NCI-H2081 treated with DMSO at 0.1 percent for 48 hours (cell line): Measurements from ENCODE around the gene HOXA5.

Experiments
- DNase-seq: peaks from one replicate; lab custom pipeline; 2025; lab: John Stamatoyannopoulos, UW

The HOXA5 gene

DNA sequence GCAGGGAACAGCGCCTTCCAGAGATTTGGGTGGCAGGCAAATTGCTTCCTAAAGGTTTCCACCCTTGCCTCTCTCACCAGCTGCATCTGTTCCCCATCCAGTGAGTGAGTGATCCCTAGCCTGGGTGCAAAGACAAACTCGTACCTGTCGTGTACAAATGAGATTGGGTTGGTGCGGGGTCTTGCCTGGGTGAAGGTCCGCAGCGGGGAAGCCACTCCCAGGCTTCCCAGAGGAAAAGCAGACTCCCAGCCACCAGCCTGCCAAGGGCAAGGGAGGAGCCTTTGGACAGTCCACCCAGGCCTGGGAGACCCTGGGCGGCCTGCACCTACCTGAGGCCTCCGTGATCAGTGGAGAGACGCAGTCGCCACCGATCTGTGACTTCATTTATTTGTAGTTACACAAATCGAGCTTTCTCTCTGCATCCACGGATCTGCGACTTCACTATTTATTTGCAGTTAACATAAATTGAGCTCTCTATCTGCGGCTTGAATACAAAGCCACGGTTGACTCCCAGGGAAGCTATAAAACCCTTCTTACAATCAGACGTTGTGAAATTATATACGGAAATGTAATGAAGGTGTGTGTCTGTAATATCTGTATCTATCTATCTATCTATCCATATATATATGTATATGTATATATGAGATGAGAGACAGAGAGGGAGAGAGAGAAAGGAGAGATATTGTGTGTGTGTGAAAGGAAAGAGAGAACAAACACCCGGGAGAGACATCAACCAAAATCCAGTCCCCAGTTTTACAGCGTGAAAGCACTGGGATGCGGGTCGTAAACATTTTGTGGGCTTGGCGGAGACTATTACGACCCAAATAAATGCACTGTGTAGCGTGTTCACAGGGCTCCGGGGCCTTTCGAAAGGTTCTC, 16.0 kb upstream of the HOXA5 start:
- DNase-seq = no peak

DNA sequence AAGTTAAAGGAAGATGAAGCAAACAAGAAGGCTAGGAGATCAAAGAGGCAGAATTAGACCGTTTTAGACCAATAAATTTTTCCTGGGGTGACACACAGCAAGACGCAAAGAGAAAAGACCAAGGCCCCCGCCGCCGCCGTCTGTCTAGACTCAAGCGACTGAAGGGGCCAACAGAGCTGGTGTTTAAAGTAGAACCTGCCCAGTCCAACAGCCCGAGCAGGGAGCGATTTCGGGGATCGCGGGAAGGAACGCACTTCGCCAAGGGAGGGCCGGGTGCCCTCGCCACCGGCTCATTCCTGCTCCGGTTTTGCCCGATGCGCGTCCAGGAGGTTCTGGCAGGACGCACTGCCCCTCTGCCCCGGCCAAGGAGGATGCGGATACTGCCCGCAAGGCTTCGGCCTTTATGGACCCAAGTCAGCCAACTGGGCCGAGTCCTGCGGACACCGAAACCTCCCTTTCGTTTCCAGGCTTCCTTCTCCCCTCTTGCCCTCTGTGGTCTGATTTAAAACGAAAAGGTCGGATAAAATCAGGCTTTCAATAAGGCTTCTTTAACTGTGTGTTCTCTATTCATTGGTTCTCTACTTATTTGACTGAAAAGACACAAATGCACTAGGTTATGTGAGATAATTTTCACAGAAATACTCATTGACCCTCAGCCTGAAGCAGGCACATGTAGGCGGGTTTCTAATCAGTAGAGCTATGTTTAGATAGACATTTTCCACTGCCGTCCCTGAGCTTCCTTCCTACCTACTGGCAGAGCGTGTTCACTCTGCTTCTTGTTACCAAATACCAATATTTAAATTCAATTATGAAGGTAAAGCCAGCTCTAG, 15.2 kb upstream of the HOXA5 start:
- DNase-seq = no peak

DNA sequence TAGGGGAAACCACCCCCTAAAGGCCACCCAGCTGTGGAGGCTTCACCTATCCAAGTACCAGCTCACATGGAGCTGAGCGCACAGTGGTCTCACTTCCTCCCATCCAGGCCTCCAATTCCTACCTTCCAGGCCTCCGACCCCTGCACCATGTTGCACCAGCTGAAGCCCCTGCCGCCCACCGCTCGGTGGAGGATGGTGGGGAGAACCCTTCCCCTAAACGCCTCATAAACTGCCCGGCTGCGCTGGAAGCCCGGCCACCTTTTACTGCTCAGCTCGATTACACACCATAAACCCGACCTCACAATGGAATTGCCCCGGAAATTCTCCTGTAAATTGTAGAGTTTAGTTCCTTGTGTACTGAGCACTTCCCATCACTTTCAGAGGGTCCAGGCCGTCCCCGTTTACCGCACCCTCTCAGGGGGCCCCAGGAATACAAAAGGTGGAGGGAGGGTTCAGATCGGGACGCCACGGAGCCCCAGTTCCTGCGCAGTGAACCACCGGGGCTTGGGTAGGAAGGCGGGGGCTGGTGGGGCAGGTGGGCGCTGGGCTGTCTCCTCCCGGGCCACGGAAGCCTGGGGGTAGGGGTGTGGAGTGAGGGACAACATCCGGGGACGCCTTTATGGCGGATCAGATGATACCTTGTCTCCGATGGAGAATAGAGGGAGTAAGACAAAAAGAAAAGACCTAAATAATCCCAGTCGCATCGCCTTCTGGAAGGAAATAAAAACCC, 14.4 kb upstream of the HOXA5 start:
- no peak for DNase-seq

- DNase-seq = no peak
Observed at GRCh38 chr7:27156916-27157701, 13.6 kb upstream of the HOXA5 start.

- no peak for DNase-seq
Observed at GRCh38 chr7:27156508-27156898, 13.0 kb upstream of the HOXA5 start, which contains the start of gene HOXA7. Gene HOXA7 (minus strand): TSS chr7:27156675. CDS start chr7:27156545, 130 bp downstream.

DNA sequence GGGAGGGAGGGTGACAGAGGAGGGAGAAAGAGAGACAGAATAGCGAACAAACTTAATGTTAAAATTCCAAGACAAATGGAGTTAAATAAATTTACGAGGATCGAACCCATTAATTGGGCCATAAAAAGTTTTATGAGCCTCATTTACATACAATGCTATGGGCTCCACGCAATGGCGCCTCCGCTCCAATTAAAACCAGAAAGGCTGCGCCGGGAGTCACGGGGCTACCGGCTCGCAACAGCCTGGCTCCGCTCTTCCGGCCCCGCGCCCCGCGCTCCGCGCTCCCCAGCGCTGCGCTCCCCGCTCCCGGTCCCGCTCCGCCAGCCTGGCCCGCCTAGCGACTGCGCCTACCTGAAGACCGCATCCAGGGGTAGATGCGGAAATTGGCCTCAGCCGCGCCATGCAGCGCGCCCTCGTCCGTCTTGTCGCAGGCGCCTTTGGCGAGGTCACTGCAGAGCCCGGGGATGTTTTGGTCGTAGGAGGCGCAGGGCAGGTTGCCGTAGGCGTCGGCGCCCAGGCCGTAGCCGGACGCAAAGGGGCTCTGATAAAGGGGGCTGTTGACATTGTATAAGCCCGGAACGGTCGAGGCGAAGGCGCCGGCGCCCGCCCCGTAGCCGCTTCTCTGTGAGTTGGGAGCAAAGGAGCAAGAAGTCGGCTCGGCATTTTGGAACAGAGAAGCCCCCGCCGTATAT, 12.5 kb upstream of the HOXA5 start:
- no peak for DNase-seq

DNA sequence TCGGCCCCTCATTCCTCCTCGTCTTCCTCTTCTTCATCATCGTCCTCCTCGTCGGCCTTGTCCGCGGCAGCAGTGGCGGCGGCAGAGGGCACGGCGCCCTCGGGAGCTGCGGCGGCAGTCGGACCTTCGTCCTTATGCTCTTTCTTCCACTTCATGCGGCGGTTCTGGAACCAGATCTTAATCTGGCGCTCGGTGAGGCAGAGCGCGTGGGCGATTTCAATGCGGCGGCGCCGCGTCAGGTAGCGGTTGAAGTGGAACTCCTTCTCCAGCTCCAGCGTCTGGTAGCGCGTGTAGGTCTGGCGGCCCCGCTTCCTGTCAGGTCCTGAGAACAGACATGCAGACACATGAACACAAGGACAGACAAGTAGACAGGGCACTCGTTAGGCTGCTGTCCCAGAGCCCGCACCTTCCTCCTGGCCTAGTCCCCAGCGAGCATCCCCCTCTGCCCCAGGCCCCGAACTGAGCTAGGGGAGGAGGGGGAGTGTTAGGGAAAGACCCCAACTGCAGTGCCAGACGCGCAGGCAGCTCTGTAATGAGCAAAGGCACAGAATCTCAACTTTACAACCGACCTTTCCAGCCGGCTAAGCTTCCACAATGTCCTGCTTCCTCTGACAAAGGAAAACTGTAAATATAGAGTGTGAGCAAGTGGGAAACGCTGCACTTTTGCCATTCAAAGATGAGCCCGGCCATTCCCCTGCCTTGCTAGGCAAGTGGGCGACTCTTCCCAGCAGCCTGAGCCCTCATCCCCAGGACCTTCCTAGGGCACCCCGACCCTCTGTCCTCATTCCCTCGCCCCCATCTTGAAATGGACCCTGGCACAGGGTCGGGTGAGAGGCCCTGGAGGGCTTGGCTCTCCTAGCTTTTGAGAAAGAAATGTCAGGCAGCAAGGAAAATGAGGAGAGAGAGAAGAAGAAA, 11.7 kb upstream of the HOXA5 start:
- no peak for DNase-seq

GRCh38 chr7:27154369-27154768, 10.9 kb upstream of the HOXA5 start:
- DNase-seq = no peak

- DNase-seq = no peak
Observed at GRCh38 chr7:27153526-27153925, 10.0 kb upstream of the HOXA5 start.

DNA sequence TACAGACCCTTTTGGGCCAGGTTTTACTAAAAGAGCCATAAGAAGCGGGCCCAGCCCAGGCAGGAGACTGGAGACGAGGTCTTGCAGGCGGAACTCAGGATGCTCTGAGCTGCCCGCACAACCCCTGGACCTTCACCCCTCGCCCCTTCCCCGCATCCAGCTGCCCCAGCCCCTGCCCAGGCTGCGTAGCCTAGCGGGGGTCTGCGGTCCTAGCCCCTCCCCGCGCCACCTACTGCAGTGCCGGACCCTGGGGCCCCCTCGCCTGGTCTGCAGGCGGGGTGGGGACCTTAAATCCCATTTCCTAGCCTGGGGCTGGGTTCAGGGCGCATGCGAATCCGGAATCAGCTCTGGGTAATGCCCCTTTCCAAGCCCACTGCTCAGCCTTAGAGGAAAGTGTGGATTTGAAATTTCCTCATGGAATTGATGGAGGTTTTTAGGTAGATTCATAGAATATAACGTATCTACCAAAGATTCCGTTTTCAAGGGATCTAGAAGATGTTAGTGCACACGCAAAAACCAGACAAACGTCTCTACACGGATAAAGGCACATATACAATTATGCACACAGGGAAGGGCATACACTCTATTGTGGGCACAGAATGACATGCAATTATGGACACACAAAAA, 9.4 kb upstream of the HOXA5 start:
- no peak for DNase-seq

DNA sequence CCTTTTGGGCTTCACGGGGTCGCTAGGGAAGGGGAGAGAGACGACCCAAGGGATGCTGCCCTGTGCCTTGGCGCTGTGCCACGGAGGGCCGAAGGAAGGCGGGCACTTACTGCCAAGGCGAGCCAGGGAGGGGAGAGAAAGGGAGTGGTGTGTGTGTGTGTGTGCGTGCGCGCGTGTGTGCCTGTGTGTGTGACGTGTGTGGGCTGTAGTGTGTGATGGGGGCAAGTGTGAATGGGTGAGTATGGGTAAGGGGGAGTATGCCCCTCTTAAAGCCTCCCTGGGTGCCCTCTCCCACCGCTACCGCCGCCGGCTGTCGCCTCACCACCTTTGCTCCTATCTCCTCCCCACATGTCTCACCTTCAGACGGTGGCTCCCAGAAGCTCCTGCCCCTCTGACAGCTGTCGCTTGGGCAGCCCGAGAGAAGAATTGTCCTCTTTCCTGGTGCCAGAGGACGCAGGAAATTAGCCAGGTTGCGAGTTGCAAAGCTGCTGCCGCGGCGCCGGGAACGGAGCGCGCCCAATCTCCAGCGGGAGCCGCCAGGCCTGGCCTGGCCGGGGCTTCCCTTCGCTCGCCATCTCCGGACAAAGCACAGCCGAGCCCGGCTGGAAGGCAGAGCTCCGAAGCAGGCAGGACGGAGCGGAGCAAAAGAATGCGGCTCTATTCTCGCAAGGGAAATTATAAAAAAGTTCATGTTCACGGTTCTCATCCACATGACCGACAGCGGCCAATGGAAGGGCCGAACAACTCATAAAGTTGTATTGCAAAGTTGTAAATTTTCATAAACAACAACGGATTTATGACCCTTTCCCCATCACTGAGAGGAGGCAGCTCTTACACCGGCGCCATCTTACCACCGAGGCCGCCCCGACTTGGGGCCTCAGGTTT, 8.7 kb upstream of the HOXA5 start, which contains the start of gene HOXA3:
HOXA3 (minus strand) TSS at position 653 of the 885 bp plus-strand sequence. CDS start 41,943 bp downstream, outside the sequence.
- no peak for DNase-seq

DNA sequence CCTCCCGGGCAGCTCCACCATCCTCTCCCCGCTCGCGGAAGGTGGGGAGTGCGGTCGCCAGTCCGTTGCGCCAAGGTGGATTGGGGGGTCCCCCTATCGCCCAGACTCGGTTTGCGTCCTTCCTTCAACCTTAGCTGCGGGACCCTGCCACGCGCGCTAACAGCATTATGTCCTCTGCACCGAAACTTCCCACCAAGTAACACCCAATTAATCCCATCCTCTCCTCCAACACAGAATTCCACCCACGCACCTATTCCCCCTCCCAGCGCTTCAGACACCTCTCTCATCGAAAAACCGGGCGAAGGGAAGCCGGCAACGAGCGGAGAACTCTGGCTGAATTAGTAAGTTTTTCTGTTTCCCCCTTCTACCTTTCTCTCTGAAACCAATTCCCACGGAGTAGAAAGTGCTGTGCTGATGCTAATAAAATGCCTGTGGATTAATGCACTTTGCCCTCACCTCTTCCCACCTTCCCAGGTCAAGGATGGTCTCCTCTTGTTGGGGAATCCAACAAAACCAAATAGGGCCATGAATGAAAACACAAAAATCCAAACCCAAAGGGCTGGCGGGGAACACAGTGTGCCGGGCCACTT, 8.0 kb upstream of the HOXA5 start:
- no peak for DNase-seq

DNA sequence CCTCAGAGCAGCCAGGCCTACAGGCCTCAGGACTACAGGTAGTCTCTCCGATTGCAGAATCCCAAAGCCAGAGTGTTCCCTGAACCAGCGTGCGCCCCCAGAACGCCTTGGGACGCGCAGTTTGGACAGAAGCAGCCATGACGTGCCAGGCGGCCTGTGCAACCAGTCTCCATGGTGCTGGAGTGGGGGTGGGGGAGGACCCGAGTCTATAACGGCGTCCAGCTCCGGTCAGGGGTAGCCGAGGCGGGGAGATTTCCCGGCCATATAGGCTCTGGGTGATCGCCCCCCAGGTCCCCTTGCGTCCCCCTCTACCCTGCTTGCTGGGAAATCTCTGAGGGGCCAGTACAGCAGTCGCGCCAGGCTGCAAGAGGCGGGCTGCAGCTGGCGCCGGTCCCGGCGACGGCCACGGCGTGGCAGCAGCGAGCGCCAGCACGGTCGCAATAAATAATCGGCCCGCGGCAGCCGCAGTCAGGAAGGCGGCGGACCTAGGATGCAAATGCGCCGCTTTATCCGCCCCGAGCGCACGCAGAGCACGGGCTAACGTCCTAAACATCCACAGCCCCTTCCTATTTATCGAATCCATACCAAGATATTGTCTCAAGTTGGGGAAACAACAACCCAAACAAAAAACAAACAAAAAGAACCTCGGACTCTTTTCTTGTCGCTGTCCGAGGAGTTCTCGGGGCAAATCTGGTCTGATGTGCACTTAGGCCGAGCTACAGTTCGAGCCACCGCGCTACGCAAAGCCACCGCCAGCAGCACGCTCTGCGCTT, 7.3 kb upstream of the HOXA5 start:
- DNase-seq = no peak

DNA sequence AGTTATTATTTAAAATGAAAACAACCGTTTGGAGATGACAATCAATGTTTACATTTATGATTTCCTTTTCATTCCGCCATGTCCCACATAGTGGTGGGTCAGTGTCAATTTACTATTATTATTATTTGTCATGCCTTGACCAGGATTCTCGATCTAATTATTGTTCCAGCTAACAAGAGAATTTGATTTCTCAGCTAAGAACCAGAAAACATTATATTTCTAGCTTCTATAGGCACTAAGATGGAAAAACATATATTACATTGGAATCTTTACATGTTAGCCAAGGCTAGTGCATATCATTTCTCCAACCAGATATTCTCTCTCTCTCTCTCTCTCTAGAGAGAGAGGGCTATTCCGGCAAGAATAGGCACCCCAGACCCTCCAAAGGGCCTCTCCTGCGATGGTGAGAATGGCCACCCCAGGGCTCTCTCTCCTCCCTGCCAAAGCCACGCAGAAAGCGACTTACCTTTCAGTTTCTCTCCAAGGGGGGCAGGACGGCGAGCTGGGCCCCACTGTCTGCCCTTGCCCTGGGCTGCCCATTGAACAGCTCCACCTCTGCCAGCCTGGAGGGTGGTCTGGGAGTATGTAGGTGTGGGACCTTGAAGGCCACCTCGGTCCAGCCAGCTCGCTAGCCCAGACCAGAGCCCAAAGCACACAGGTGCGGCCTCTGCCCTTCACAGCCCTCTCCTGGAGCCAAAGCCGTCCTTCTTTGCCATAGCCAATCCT, 6.5 kb upstream of the HOXA5 start:
- DNase-seq = no peak

DNA sequence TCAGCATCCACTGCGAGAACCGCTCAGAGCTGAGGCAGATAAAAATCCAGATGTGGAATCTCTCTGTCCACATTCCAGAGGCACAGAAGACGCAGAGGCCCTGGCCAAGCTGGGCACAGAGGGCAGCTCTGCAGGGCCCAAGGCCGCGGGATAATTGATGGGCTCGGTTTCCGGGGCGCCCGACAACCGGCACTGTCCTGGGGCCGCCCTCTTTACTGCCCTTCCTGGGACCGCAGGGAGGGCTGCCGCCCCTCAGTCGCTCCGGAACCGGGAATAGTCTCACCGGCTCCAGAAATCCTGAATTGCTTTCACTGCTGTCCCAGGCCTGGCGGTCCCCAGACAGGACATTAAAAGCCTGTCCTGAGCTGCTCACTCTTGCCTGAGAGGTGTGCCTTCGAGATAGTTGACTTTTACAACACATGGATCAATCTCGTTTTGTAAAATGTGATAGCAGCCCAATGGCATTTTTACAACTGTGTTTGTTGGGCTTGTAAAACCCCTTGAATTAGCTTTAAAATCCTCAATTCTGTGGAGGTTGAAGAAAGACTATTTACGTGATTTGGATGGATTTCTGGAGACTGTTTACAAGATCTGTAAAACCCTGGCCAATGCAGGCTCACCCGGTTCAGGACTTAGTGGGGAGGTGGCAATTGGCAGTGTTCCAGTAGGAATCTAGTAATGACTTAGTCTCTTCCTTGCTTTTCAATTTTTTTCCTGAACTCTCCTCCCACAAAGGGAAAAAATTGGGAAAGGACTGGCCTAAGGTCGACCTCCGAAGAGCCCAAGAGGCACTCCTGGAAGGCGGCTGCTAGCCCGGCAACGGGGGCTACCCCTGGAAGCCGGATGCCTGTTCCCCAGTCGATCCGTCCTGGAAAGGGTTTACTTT, 5.5 kb upstream of the HOXA5 start:
- DNase-seq = no peak
